HepG2 (cell line): ENCODE measurements around the gene ABCA13. TPM values are rescaled to one million over a fixed set of nuclear protein-coding genes. Genes with fewer than 3 reads are reported as not detected.

Experiments used
- ATAC-seq: fragments of 200-7000 bp; cut with Tn5 transposase; 3 replicates; pipeline ENCODE4 v1.9.1; 2020; ENCODE audit warnings: mild to moderate bottlenecking, moderate library complexity
- BruUV-seq: library from RNA; stranded (reverse); fragments of 400-500 nt; replicated peaks from 2 replicates; lab custom pipeline; 2021; lab: Mats Ljungman, UMichigan
- CTCF ChIA-PET: fragments of 300-600 bp; formaldehyde crosslinking; extraction: SDS; loops from one replicate; lab custom pipeline; 2021; ENCODE audit warnings: low total read pairs, inconsistent platforms, low intra/inter-chr PET ratio; lab: Yijun Ruan, JAX
- POLR2A ChIA-PET: fragments of 350-600 bp; sonication (Branson Sonifier 250); formaldehyde crosslinking; loops from one replicate; lab custom pipeline; 2020; ENCODE audit warnings: antibody characterized with exemption, inconsistent platforms; lab: Yijun Ruan, JAX
- DNase-seq: peaks from one replicate; pipeline ENCODE4 v3.0.0-alpha.2; 2015; ENCODE audit warnings: low spot score
- FAIRE-seq: peaks from 3 replicates; lab custom pipeline; 2011; peaks lifted over from hg19 to GRCh38; lab: Jason Lieb, UNC
- H2AFZ ChIP-seq: one replicate; pipeline ENCODE4 v1.6.1; 2011; ENCODE audit warnings: low read length, inconsistent platforms
- H3K27ac ChIP-seq: fragments of 300-600 bp; 3 replicates; pipeline ENCODE4 v1.8.0; 2011; ENCODE audit warnings: mixed run types, mild to moderate bottlenecking, mixed read lengths, low read length, inconsistent platforms; ENCODE audit not compliant: insufficient read depth; ENCODE audit errors: extremely low read length
- H3K27me3 ChIP-seq, 2 experiments: fragments of 200-600 bp in 1 of 2; 2 replicates in 1 of 2; 3 replicates in 1 of 2; pipeline versions ENCODE4 v1.6.0 to v1.8.0; 2011; ENCODE audit warnings: low read length in 2 of 2, mild to moderate bottlenecking in 2 of 2, moderate library complexity in 2 of 2, inconsistent platforms in 1 of 2; ENCODE audit not compliant: insufficient read depth in 2 of 2, control insufficient read depth in 1 of 2
- H3K36me3 ChIP-seq, 2 experiments: fragments of 200-600 bp in 1 of 2; replicated peaks in 1 of 2; 2 replicates in 1 of 2; 3 replicates in 1 of 2; pipeline versions ENCODE4 v1.5.1 to v1.8.0; 2011; ENCODE audit warnings: low read length in 2 of 2, inconsistent platforms in 1 of 2; ENCODE audit not compliant: insufficient read depth in 2 of 2, control insufficient read depth in 1 of 2
- H3K4me1 ChIP-seq: 2 replicates; pipeline ENCODE4 v1.5.1; 2012; ENCODE audit warnings: low read length, inconsistent platforms; ENCODE audit not compliant: insufficient read depth
- H3K4me2 ChIP-seq: 2 replicates; pipeline ENCODE4 v1.6.0; 2011; ENCODE audit warnings: low read depth, low read length, inconsistent platforms
- H3K4me3 ChIP-seq, 3 experiments: fragments of 200-600 bp in 1 of 3; sonication (generic), shearing (Covaris generic) in 1 of 3; replicated peaks in 1 of 3; 2 replicates each; pipeline ENCODE4 v1.5.1; 2011 to 2016; ENCODE audit warnings: low read length in 3 of 3, inconsistent platforms in 2 of 3, low read depth in 2 of 3, mild to moderate bottlenecking in 2 of 3, control low read depth in 1 of 3, mixed read lengths in 1 of 3; ENCODE audit not compliant: insufficient read depth in 1 of 3
- H3K79me2 ChIP-seq: one replicate; pipeline ENCODE4 v1.6.1; 2011; ENCODE audit warnings: low read length, inconsistent platforms; ENCODE audit not compliant: insufficient read depth
- H3K9ac ChIP-seq: 2 replicates; pipeline ENCODE4 v1.6.0; 2011; ENCODE audit warnings: mild to moderate bottlenecking, low read depth, low read length, inconsistent platforms; ENCODE audit not compliant: insufficient read depth
- H3K9me3 ChIP-seq: 2 replicates; pipeline ENCODE4 v1.5.1; 2012; ENCODE audit warnings: mild to moderate bottlenecking, low read length
- H4K20me1 ChIP-seq: 2 replicates; pipeline ENCODE4 v1.6.0; 2011; ENCODE audit warnings: inconsistent platforms, mild to moderate bottlenecking, low read length, moderate library complexity; ENCODE audit not compliant: insufficient read depth
- BCL3 ChIP-seq: sonication (generic); formaldehyde crosslinking; IDR thresholded peaks from 2 replicates; pipeline ENCODE4 v1.5.1; 2020; ENCODE audit warnings: mild to moderate bottlenecking, missing genetic modification reagents, moderate library complexity
- IKZF4 ChIP-seq: sonication (generic); formaldehyde crosslinking; IDR thresholded peaks from 2 replicates; pipeline ENCODE4 v1.5.1; 2020; ENCODE audit warnings: borderline replicate concordance, mild to moderate bottlenecking, low read depth, missing genetic modification reagents; ENCODE audit errors: not compliant biosample characterization
- MTA3 ChIP-seq: sonication (generic); formaldehyde crosslinking; IDR thresholded peaks from 2 replicates; pipeline ENCODE4 v1.4.0; 2020; ENCODE audit warnings: missing genetic modification reagents
- SIX1 ChIP-seq: sonication (generic); formaldehyde crosslinking; IDR thresholded peaks from 2 replicates; pipeline ENCODE4 v1.4.0; 2020; ENCODE audit warnings: missing genetic modification reagents, borderline replicate concordance
- TBL1XR1 ChIP-seq: fragments of 150-350 bp; IDR thresholded peaks from 2 replicates; pipeline ENCODE4 v1.6.1; 2014; ENCODE audit warnings: borderline replicate concordance, low read length; ENCODE audit not compliant: partially characterized antibody
- TCF12 ChIP-seq, 2 experiments: fragments of 450-650 bp in 1 of 2; sonication (generic) in 1 of 2; formaldehyde crosslinking in 1 of 2; IDR thresholded peaks; 2 replicates each; pipeline versions ENCODE4 v1.6.1 to v1.8.0; 2017 to 2022; ENCODE audit warnings: antibody characterized with exemption in 1 of 2, mild to moderate bottlenecking in 1 of 2, missing genetic modification reagents in 1 of 2, moderate library complexity in 1 of 2
- TOE1 ChIP-seq: sonication (generic); formaldehyde crosslinking; IDR thresholded peaks from 2 replicates; pipeline ENCODE4 v1.4.0; 2020; ENCODE audit warnings: mild to moderate bottlenecking, missing genetic modification reagents
- ZNF282 ChIP-seq: fragments of 450-650 bp; IDR thresholded peaks from 2 replicates; pipeline ENCODE4 v1.6.1; 2018; ENCODE audit not compliant: partially characterized antibody
- ZNF362 ChIP-seq: sonication (generic); formaldehyde crosslinking; IDR thresholded peaks from 2 replicates; pipeline ENCODE4 v1.4.0; 2020; ENCODE audit warnings: missing genetic modification reagents, mild to moderate bottlenecking, borderline replicate concordance
- ZNF446 ChIP-seq: sonication (generic); formaldehyde crosslinking; IDR thresholded peaks from 2 replicates; pipeline ENCODE4 v1.5.0; 2020; ENCODE audit warnings: mild to moderate bottlenecking, missing genetic modification reagents
- ZUFSP ChIP-seq: sonication (generic); formaldehyde crosslinking; IDR thresholded peaks from 2 replicates; pipeline ENCODE4 v1.9.0; 2021; ENCODE audit warnings: missing genetic modification reagents, mild to moderate bottlenecking, borderline replicate concordance
- WGBS: methylation state at CpG from one replicate; pipeline ENCODE4 v1.1.6; 2017; ENCODE audit warnings: low lambda C conversion rate; 5-methylcytosine and 5-hydroxymethylcytosine counted together
- in situ Hi-C: cut with HindIII; loops from 2 replicates; pipeline ENCODE4 v1.10.0; 2017; ENCODE audit warnings: low pct_unique_long_range_greater_than_20kb; ENCODE audit not compliant: extremely low pct_ligation_motif_present
- intact Hi-C: fragments of 100-400 bp; cut with micrococcal nuclease; formaldehyde crosslinking; loops from one replicate; pipeline ENCODE4 v1.10.0; 2022; ENCODE audit not compliant: unreplicated experiment
- polyA plus RNA-seq, 8 experiments: library from polyadenylated mRNA; depleted of rRNA in 3 of 8; stranded (reverse) in 7 of 8; unstranded in 1 of 8; fragments of >200 nt; fragmentation: Illumina TruSeq in 4 of 8; extraction: Trizol in 4 of 8; gene quantifications; 2 replicates each; pipeline versions ENCODE4 v1.2.1 to v1.2.3, GENCODE V29; 2011 to 2016; ENCODE audit warnings: low read depth in 4 of 8, missing spikeins in 1 of 8, mixed read lengths in 1 of 8; ENCODE audit not compliant: insufficient read depth in 1 of 8
- total RNA-seq, 5 experiments: library from RNA; depleted of rRNA; stranded (reverse); fragments of >200 nt; fragmentation: Illumina TruSeq; extraction: Trizol; gene quantifications; 2 replicates each; pipeline ENCODE4 v1.2.3, GENCODE V29; 2016; ENCODE audit warnings: low read depth in 1 of 5
- TF ChIP-seq, protein P1 (sequence below): sonication (generic); formaldehyde crosslinking; IDR thresholded peaks from 2 replicates; pipeline ENCODE4 v1.8.1; 2023; ENCODE audit warnings: mild to moderate bottlenecking, missing genetic modification reagents
- TF ChIP-seq, protein P2 (sequence below): sonication (generic); formaldehyde crosslinking; IDR thresholded peaks from 2 replicates; pipeline ENCODE4 v1.5.1; 2020; ENCODE audit warnings: missing genetic modification reagents, mild to moderate bottlenecking, borderline replicate concordance

Gene ABCA13
- total and polyA plus RNA-seq, 2 of the 13 experiments (the other 11 are each of a cell fraction or from before 2014, with no cell fraction given), result 0.03 TPM; not detected in 1

- in situ Hi-C loops (no loop called here), intact Hi-C loops (no loop called here)
- H4K20me1 ChIP-seq, result no peaks in the 10 kb centered on the region
- no TSS peak for BruUV-seq
- no peak overlapping the region for H3K4me3 ChIP-seq
- no peaks in the 10 kb centered on the region for H3K4me1 ChIP-seq
- POLR2A ChIA-PET, result no interaction called here
- H3K27me3 ChIP-seq, result no peaks in the 10 kb centered on the region
- no peak for DNase-seq
- H3K79me2 ChIP-seq, result no peaks in the 10 kb centered on the region
- no peak for FAIRE-seq
- H3K36me3 ChIP-seq, result no peaks in the 10 kb centered on the region
- no peak overlapping the region for H3K9ac ChIP-seq
- ATAC-seq, result no peak
- H3K9me3 ChIP-seq, result no peaks in the 10 kb centered on the region; the same call in 1 of the 2 replicates
- 0% methylated on average over 1 of the region's 1 CpG for WGBS
- H3K4me2 ChIP-seq, result no peak overlapping the region
- CTCF ChIA-PET, result no interaction called here
- H3K27ac ChIP-seq, result no peak overlapping the region
- no peak overlapping the region for H2AFZ ChIP-seq
- TF ChIP-seq TCF12 (IDR thresholded peaks at IDR 0.05), result no peak
- no peak for TF ChIP-seq TCF12 (CRISPR knock-in tag; IDR thresholded peaks at IDR 0.05)
- TF ChIP-seq ZNF446 (CRISPR knock-in tag), result no peak
- TF ChIP-seq ZNF362 (CRISPR knock-in tag), result no peak
- no peak for TF ChIP-seq TBL1XR1
- TF ChIP-seq, protein P1, sequence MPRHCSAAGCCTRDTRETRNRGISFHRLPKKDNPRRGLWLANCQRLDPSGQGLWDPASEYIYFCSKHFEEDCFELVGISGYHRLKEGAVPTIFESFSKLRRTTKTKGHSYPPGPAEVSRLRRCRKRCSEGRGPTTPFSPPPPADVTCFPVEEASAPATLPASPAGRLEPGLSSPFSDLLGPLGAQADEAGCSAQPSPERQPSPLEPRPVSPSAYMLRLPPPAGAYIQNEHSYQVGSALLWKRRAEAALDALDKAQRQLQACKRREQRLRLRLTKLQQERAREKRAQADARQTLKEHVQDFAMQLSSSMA (CRISPR knock-in tag), result no peak
- TF ChIP-seq MTA3 (CRISPR knock-in tag), result no peak
- TF ChIP-seq BCL3 (CRISPR knock-in tag), result no peak
- TF ChIP-seq SIX1 (CRISPR knock-in tag), result no peak
- no peak for TF ChIP-seq ZUFSP (CRISPR knock-in tag)
- no peak for TF ChIP-seq ZNF282
- TF ChIP-seq TOE1, result no peak
- no peak for TF ChIP-seq IKZF4 (CRISPR knock-in tag)
- TF ChIP-seq, protein P2, sequence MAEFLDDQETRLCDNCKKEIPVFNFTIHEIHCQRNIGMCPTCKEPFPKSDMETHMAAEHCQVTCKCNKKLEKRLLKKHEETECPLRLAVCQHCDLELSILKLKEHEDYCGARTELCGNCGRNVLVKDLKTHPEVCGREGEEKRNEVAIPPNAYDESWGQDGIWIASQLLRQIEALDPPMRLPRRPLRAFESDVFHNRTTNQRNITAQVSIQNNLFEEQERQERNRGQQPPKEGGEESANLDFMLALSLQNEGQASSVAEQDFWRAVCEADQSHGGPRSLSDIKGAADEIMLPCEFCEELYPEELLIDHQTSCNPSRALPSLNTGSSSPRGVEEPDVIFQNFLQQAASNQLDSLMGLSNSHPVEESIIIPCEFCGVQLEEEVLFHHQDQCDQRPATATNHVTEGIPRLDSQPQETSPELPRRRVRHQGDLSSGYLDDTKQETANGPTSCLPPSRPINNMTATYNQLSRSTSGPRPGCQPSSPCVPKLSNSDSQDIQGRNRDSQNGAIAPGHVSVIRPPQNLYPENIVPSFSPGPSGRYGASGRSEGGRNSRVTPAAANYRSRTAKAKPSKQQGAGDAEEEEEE (CRISPR knock-in tag), result no peak
Observed at GRCh38 chr7:48192996-48193395, 21.7 kb downstream of the ABCA13 start.
